ENCODE results near the gene PDE1A.

The PDE1A gene

GRCh38 chr2:182426918-182427240 is at the start of gene PDE1A:
TSS of gene PDE1A (minus strand) at chr2:182427036.
- Mint-ChIP-seq H3K36me3 (no peaks in the 10 kb centered on the region), H3K27ac (no peak within 1 kb of the TSS), H3K9me3 (peaks cover 3% of the 10 kb centered on the region), H3K4me3 (no peak within 1 kb of the TSS), H3K4me1 (no peaks in the 10 kb centered on the region)
- ATAC-seq (no peak), DNase-seq (ENCODE audit: low spot score in 2 of 2) (no peak)

- no peak overlapping the region for H3K4me3 Mint-ChIP-seq
- ATAC-seq (no peak), DNase-seq (ENCODE audit: low spot score in 2 of 2) (no peak)
- peaks cover 3% of the 10 kb centered on the region for H3K9me3 Mint-ChIP-seq
- H3K4me1 Mint-ChIP-seq, result no peaks in the 10 kb centered on the region
- H3K36me3 Mint-ChIP-seq, result no peaks in the 10 kb centered on the region
- H3K27ac Mint-ChIP-seq, result no peak overlapping the region
Measured at GRCh38 chr2:182473635-182474034, 46.8 kb upstream of the PDE1A start.

- no peak for ATAC-seq
Measured at GRCh38 chr2:182463760-182464159, 36.9 kb upstream of the PDE1A start.

GRCh38 chr2:182456784-182457183 is 29.9 kb upstream of the PDE1A start:
- Mint-ChIP-seq H3K4me3 (no peak overlapping the region), H3K9me3 (peaks cover 2% of the 10 kb centered on the region), H3K4me1 (no peaks in the 10 kb centered on the region), H3K36me3 (no peaks in the 10 kb centered on the region), H3K27ac (no peak overlapping the region)
- ATAC-seq (no peak), DNase-seq (ENCODE audit: low spot score in 2 of 2) (no peak)

More at GRCh38 chr2:182463760-182464159, 36.9 kb upstream of the PDE1A start:
- Mint-ChIP-seq H3K9me3 (peaks cover 5% of the 10 kb centered on the region), H3K4me3 (no peak overlapping the region), H3K27ac (no peak overlapping the region), H3K4me1 (no peaks in the 10 kb centered on the region), H3K36me3 (no peaks in the 10 kb centered on the region)
- no peak for DNase-seq (ENCODE audit: low spot score in 2 of 2)

- H3K4me3 Mint-ChIP-seq, result no peak overlapping the region
- H3K9me3 Mint-ChIP-seq, result peaks cover 3% of the 10 kb centered on the region
- no peaks in the 10 kb centered on the region for H3K4me1 Mint-ChIP-seq
- no peak overlapping the region for H3K27ac Mint-ChIP-seq
- ATAC-seq, result no peak
- H3K36me3 Mint-ChIP-seq, result no peaks in the 10 kb centered on the region
- no peak for DNase-seq (ENCODE audit: low spot score in 2 of 2)
Measured at GRCh38 chr2:182452456-182452990, 25.7 kb upstream of the PDE1A start.

- no peak for ATAC-seq
- H3K9me3 Mint-ChIP-seq, result peaks cover 3% of the 10 kb centered on the region
- H3K36me3 Mint-ChIP-seq, result no peaks in the 10 kb centered on the region
- no peaks in the 10 kb centered on the region for H3K4me1 Mint-ChIP-seq
- no peak overlapping the region for H3K4me3 Mint-ChIP-seq
- no peak overlapping the region for H3K27ac Mint-ChIP-seq
- DNase-seq (ENCODE audit: low spot score in 2 of 2), result no peak
Measured at GRCh38 chr2:182448371-182448770, 21.5 kb upstream of the PDE1A start.

- Mint-ChIP-seq H3K9me3 (peaks cover 3% of the 10 kb centered on the region), H3K4me3 (no peak overlapping the region), H3K27ac (no peak overlapping the region), H3K4me1 (no peaks in the 10 kb centered on the region), H3K36me3 (no peaks in the 10 kb centered on the region)
- ATAC-seq, result no peak
- no peak for DNase-seq (ENCODE audit: low spot score in 2 of 2)
Measured at GRCh38 chr2:182447863-182448262, 21.0 kb upstream of the PDE1A start.

GRCh38 chr2:182447163-182447562 is 20.3 kb upstream of the PDE1A start:
- Mint-ChIP-seq H3K27ac (no peak overlapping the region), H3K4me3 (no peak overlapping the region), H3K4me1 (no peaks in the 10 kb centered on the region), H3K36me3 (no peaks in the 10 kb centered on the region), H3K9me3 (peaks cover 3% of the 10 kb centered on the region)
- no peak for DNase-seq (ENCODE audit: low spot score in 2 of 2)
- no peak for ATAC-seq

- Mint-ChIP-seq H3K36me3 (no peaks in the 10 kb centered on the region), H3K4me1 (no peaks in the 10 kb centered on the region), H3K4me3 (no peak overlapping the region), H3K9me3 (peaks cover 3% of the 10 kb centered on the region), H3K27ac (no peak overlapping the region)
- no peak for ATAC-seq
- DNase-seq (ENCODE audit: low spot score in 2 of 2), result no peak
Measured at GRCh38 chr2:182446087-182446486, 19.3 kb upstream of the PDE1A start.

- Mint-ChIP-seq H3K36me3 (no peaks in the 10 kb centered on the region), H3K4me1 (no peaks in the 10 kb centered on the region), H3K27ac (no peak overlapping the region), H3K4me3 (no peak overlapping the region), H3K9me3 (peaks cover 7% of the 10 kb centered on the region)
- DNase-seq (ENCODE audit: low spot score in 2 of 2) (no peak), ATAC-seq (no peak)
Measured at GRCh38 chr2:182445391-182445965, 18.6 kb upstream of the PDE1A start.

GRCh38 chr2:182444806-182445205 is 18.0 kb upstream of the PDE1A start:
- Mint-ChIP-seq H3K4me1 (no peaks in the 10 kb centered on the region), H3K27ac (no peak overlapping the region), H3K4me3 (no peak overlapping the region), H3K9me3 (peaks cover 7% of the 10 kb centered on the region), H3K36me3 (no peaks in the 10 kb centered on the region)
- DNase-seq (ENCODE audit: low spot score in 2 of 2) (no peak), ATAC-seq (no peak)

- DNase-seq (ENCODE audit: low spot score in 2 of 2) (no peak), ATAC-seq (no peak)
- no peak overlapping the region for H3K27ac Mint-ChIP-seq
- peaks cover 8% of the 10 kb centered on the region for H3K9me3 Mint-ChIP-seq
- no peaks in the 10 kb centered on the region for H3K4me1 Mint-ChIP-seq
- H3K4me3 Mint-ChIP-seq, result no peak overlapping the region
- no peaks in the 10 kb centered on the region for H3K36me3 Mint-ChIP-seq
Measured at GRCh38 chr2:182444170-182444569, 17.3 kb upstream of the PDE1A start.

- no peak for ATAC-seq
Measured at GRCh38 chr2:182436252-182436651, 9.4 kb upstream of the PDE1A start.

GRCh38 chr2:182435754-182436153 is 8.9 kb upstream of the PDE1A start:
- H3K9me3 Mint-ChIP-seq, result peaks cover 22% of the 10 kb centered on the region
- H3K27ac Mint-ChIP-seq, result no peak overlapping the region
- DNase-seq (ENCODE audit: low spot score in 2 of 2) (no peak), ATAC-seq (no peak)
- no peaks in the 10 kb centered on the region for H3K36me3 Mint-ChIP-seq
- no peaks in the 10 kb centered on the region for H3K4me1 Mint-ChIP-seq
- H3K4me3 Mint-ChIP-seq, result no peak overlapping the region

More at GRCh38 chr2:182436252-182436651, 9.4 kb upstream of the PDE1A start:
- peaks cover 21% of the 10 kb centered on the region for H3K9me3 Mint-ChIP-seq
- H3K4me1 Mint-ChIP-seq, result no peaks in the 10 kb centered on the region
- H3K36me3 Mint-ChIP-seq, result no peaks in the 10 kb centered on the region
- H3K4me3 Mint-ChIP-seq, result no peak overlapping the region
- H3K27ac Mint-ChIP-seq, result no peak overlapping the region
- DNase-seq (ENCODE audit: low spot score in 2 of 2), result no peak

- H3K27ac Mint-ChIP-seq, result no peak overlapping the region
- H3K9me3 Mint-ChIP-seq, result peaks cover 15% of the 10 kb centered on the region
- ATAC-seq (no peak), DNase-seq (ENCODE audit: low spot score in 2 of 2) (no peak)
- H3K36me3 Mint-ChIP-seq, result no peaks in the 10 kb centered on the region
- H3K4me3 Mint-ChIP-seq, result no peak overlapping the region
- H3K4me1 Mint-ChIP-seq, result no peaks in the 10 kb centered on the region
Measured at GRCh38 chr2:182432051-182432450, 5.2 kb upstream of the PDE1A start.

GRCh38 chr2:182428476-182428875 is 1.6 kb upstream of the PDE1A start:
- no peak overlapping the region for H3K4me3 Mint-ChIP-seq
- ATAC-seq (no peak), DNase-seq (ENCODE audit: low spot score in 2 of 2) (no peak)
- no peaks in the 10 kb centered on the region for H3K4me1 Mint-ChIP-seq
- H3K36me3 Mint-ChIP-seq, result no peaks in the 10 kb centered on the region
- peaks cover 8% of the 10 kb centered on the region for H3K9me3 Mint-ChIP-seq
- H3K27ac Mint-ChIP-seq, result no peak overlapping the region
